Lower leg skin (tissue), 3 donors: ENCODE data around the gene ROBO1.

ENCODE experiments used
- CTCF ChIP-seq, 3 donors: fragments of 450-650 bp; IDR thresholded peaks; one replicate each; pipeline ENCODE4 v1.5.1; 2016; ENCODE audit warnings: antibody characterized with exemption in 3 of 3, mild to moderate bottlenecking in 3 of 3, moderate library complexity in 2 of 3
- POLR2A ChIP-seq, 2 donors: fragments of 450-650 bp; IDR thresholded peaks; one replicate each; pipeline ENCODE4 v1.6.1; 2016 to 2017; ENCODE audit warnings: antibody characterized with exemption in 2 of 2, mild to moderate bottlenecking in 1 of 2, moderate library complexity in 1 of 2

- TF ChIP-seq CTCF (IDR thresholded peaks at IDR 0.05) (no peak), POLR2A (IDR thresholded peaks at IDR 0.05) (no peak)
Measured at GRCh38 chr3:79361748-79362378, 405.9 kb downstream of the ROBO1 start.
